ENCODE results near the gene CSAD. TPM values are rescaled to one million over a fixed set of nuclear protein-coding genes. Genes with fewer than 3 reads are reported as not detected.
A peak's percentile ranks its signal among the peaks of the same experiment; 100 is the strongest.

CSAD gene
- total RNA-seq, 1 experiment from 2014 or later, result 33.1 TPM

DNA sequence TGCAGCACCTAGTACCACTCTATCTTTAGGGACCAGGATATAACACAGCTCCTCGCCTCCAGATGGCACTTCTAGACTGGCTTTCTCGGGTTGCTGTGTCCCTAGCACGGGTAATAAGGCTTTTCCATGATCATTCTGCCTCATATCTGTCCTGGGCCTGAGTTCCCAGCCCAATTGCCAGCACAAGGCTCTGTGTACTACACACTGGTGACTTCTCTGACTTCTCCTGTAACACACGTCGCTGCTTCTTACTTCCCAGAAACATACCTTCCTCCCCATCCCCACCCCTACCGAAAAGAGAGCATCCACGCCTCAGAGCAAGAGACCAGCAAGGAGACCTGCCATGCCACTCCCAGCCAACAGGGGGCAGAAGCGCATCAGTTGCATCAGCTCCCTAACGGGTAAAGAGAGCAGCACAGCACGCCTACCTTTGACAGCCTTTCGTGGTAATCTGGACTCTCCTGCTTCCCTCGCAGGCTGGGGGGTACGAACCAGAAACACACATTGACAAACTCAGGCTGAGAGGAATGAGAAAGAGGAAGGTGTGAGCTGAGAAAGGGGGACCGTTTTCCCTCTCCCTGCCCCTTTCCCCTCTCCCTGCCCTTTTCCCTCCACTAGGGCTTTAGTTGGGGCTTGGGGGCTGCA lies 21.4 kb downstream of the CSAD start:
- Histone ChIP-seq H2AFZ (peak overlapping the region; percentile 15; the same call in 1 of the 2 replicates), H4K20me1 (ENCODE audit: insufficient read depth) (no peaks in the 10 kb centered on the region), H3K9me2 (ENCODE audit: insufficient read depth) (no peaks in the 10 kb centered on the region), H3K4me3 (no peak overlapping the region), H3K4me2 (peak overlapping the region; percentile 23; the same call in 1 of the 2 replicates), H3K36me3 (ENCODE audit: low read depth) (no peaks in the 10 kb centered on the region), H3K4me1 (replicated peaks; ENCODE audit: insufficient read depth) (no peaks in the 10 kb centered on the region; the same call in 1 of the 2 replicates), H3K79me2 (ENCODE audit: low read depth) (no peaks in the 10 kb centered on the region), H3K27me3 (ENCODE audit: insufficient read depth, low read depth) (no peaks in the 10 kb centered on the region), H3K9me3 (ENCODE audit: insufficient read depth, low read depth) (no peaks in the 10 kb centered on the region), H3F3A (ENCODE audit: insufficient read depth, low read depth) (no peaks in the 10 kb centered on the region; the same call in 1 of the 2 replicates), H3K27ac (no peak overlapping the region)
- DNase-seq, result peak in 1 of 2 experiments; percentile 77
- intact Hi-C loops (cut with micrococcal nuclease; ENCODE audit: unreplicated experiment), result loop anchor here (1.0 to 2.0 kb wide), 2 partner anchors 53 to 128 kb away; no protein-coding TSS in a partner anchor
- TF ChIP-seq EZH2 (IDR thresholded peaks at IDR 0.05; ENCODE audit: low read depth), result no peak
- TF ChIP-seq, protein P1, sequence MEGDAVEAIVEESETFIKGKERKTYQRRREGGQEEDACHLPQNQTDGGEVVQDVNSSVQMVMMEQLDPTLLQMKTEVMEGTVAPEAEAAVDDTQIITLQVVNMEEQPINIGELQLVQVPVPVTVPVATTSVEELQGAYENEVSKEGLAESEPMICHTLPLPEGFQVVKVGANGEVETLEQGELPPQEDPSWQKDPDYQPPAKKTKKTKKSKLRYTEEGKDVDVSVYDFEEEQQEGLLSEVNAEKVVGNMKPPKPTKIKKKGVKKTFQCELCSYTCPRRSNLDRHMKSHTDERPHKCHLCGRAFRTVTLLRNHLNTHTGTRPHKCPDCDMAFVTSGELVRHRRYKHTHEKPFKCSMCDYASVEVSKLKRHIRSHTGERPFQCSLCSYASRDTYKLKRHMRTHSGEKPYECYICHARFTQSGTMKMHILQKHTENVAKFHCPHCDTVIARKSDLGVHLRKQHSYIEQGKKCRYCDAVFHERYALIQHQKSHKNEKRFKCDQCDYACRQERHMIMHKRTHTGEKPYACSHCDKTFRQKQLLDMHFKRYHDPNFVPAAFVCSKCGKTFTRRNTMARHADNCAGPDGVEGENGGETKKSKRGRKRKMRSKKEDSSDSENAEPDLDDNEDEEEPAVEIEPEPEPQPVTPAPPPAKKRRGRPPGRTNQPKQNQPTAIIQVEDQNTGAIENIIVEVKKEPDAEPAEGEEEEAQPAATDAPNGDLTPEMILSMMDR (conservative IDR thresholded peaks at IDR 0.05), result peak; percentile 97
- ChIA-PET CTCF (interaction anchor here (0.6 to 1.0 kb wide), 4 partner anchors 125 to 164 kb away, joined by 3 to 4 read pairs (median 4); partner anchors contain the start of gene AAAS), POLR2A (ENCODE audit: unreplicated experiment) (interaction anchor here (0.7 kb wide), 2 partner anchors 25 to 125 kb away, joined by 3 to 4 read pairs; no protein-coding TSS in a partner anchor)
- no TSS peak for BruUV-seq (replicated peaks)

DNA sequence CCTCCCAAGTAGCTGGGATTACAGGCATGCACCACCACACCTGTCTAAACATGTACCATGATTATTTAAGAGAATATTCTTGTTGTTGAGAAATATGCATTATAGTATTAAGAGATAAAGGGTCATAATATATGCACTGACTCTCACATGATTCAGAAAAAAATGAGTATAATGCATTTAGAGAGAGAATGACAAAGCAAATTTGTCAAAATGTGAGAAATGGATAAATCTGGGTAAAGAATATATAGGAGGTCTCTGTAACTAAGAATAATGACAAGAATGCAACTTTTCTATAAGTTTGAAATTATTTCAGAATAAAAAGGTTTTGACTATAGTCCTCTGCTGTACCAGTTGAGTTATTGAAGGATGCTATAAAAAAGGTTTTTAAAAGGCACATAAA lies 28.3 kb downstream of the CSAD start:
- Histone ChIP-seq H3K27me3 (ENCODE audit: insufficient read depth, low read depth) (no peaks in the 10 kb centered on the region), H3K4me1 (replicated peaks; ENCODE audit: insufficient read depth) (no peaks in the 10 kb centered on the region), H3F3A (ENCODE audit: insufficient read depth, low read depth) (peaks cover under 1% of the 10 kb centered on the region; the same call in 1 of the 2 replicates), H3K9me2 (ENCODE audit: insufficient read depth) (no peaks in the 10 kb centered on the region), H3K4me3 (no peak overlapping the region), H3K79me2 (ENCODE audit: low read depth) (no peaks in the 10 kb centered on the region), H3K4me2 (no peak overlapping the region), H3K27ac (no peak overlapping the region), H3K9me3 (ENCODE audit: insufficient read depth, low read depth) (no peaks in the 10 kb centered on the region), H4K20me1 (ENCODE audit: insufficient read depth) (no peaks in the 10 kb centered on the region), H3K36me3 (ENCODE audit: low read depth) (no peaks in the 10 kb centered on the region), H2AFZ (no peak overlapping the region)
- no peak for DNase-seq
- BruUV-seq (replicated peaks), result no TSS peak
- ChIA-PET POLR2A (ENCODE audit: unreplicated experiment) (no interaction called here), CTCF (interaction anchor here (1.1 kb wide), 1 partner anchor 169 kb away, joined by 3 read pairs; the partner anchor contains the start of gene AAAS)
- intact Hi-C loops (cut with micrococcal nuclease; ENCODE audit: unreplicated experiment), result no loop called here
- TF ChIP-seq, protein P1 (conservative IDR thresholded peaks at IDR 0.05), result no peak
- TF ChIP-seq EZH2 (IDR thresholded peaks at IDR 0.05; ENCODE audit: low read depth), result no peak

DNA sequence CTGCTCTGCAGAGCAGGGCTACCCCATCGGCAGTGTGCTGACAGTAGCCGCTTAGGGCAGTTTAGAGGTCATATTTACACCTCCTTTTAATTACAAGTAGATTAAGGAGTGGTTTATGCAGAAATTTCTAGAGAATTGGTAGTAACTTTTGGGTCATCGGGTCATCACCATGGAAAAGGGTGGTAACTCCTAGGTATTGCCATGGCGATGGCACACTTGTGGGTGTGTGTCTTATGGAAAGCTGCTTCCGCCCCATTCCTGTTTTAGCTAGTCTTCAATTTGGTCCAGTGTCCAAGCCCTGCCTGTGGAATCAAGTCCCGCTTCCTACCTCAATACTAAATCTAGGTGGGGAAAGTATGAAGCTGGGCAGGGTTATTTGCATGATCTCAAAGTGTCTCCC lies 29.7 kb downstream of the CSAD start:
- Histone ChIP-seq H3F3A (ENCODE audit: insufficient read depth, low read depth) (peaks cover 12% of the 10 kb centered on the region; the same call in 1 of the 2 replicates), H3K9me2 (ENCODE audit: insufficient read depth) (no peaks in the 10 kb centered on the region), H3K27ac (no peak overlapping the region), H3K4me1 (replicated peaks; ENCODE audit: insufficient read depth) (no peaks in the 10 kb centered on the region), H3K4me3 (no peak overlapping the region), H3K27me3 (ENCODE audit: insufficient read depth, low read depth) (no peaks in the 10 kb centered on the region), H3K79me2 (ENCODE audit: low read depth) (no peaks in the 10 kb centered on the region), H3K4me2 (no peak overlapping the region), H4K20me1 (ENCODE audit: insufficient read depth) (no peaks in the 10 kb centered on the region), H2AFZ (no peak overlapping the region), H3K36me3 (ENCODE audit: low read depth) (no peaks in the 10 kb centered on the region), H3K9me3 (ENCODE audit: insufficient read depth, low read depth) (no peaks in the 10 kb centered on the region)
- ChIA-PET CTCF (no interaction called here), POLR2A (ENCODE audit: unreplicated experiment) (no interaction called here)
- no peak for DNase-seq
- intact Hi-C loops (cut with micrococcal nuclease; ENCODE audit: unreplicated experiment), result no loop called here
- no TSS peak for BruUV-seq (replicated peaks)
- TF ChIP-seq EZH2 (IDR thresholded peaks at IDR 0.05; ENCODE audit: low read depth), result no peak
- TF ChIP-seq, protein P1 (conservative IDR thresholded peaks at IDR 0.05), result no peak
